Mucosa of rectum (tissue), 2 donors: Measurements from ENCODE around the gene PDGFA.

ENCODE experiments used
- H3K27ac ChIP-seq, 2 donors: one replicate each; pipeline ENCODE4 v1.7.0; 2013; ENCODE audit warnings: inconsistent platforms in 2 of 2, low read depth in 2 of 2, low read length in 2 of 2
- H3K27me3 ChIP-seq, 2 donors: one replicate each; pipeline ENCODE4 v1.7.0; 2013; ENCODE audit warnings: low read length in 2 of 2; ENCODE audit not compliant: control insufficient read depth in 2 of 2, insufficient read depth in 2 of 2
- H3K36me3 ChIP-seq, 2 donors: one replicate each; pipeline ENCODE4 v1.7.0; 2013; ENCODE audit warnings: low read length in 2 of 2; ENCODE audit not compliant: control insufficient read depth in 2 of 2, insufficient read depth in 2 of 2
- H3K4me1 ChIP-seq, 2 donors: one replicate each; pipeline ENCODE4 v1.7.0; 2013; ENCODE audit warnings: low read length in 2 of 2, mild to moderate bottlenecking in 1 of 2; ENCODE audit not compliant: control insufficient read depth in 2 of 2, insufficient read depth in 2 of 2
- H3K4me3 ChIP-seq, 2 donors: one replicate each; pipeline ENCODE4 v1.7.0; 2013; ENCODE audit warnings: low read length in 2 of 2
- H3K9ac ChIP-seq, 2 donors: one replicate each; pipeline ENCODE4 v1.7.0; 2013; ENCODE audit warnings: low read length in 2 of 2, low read depth in 1 of 2, mild to moderate bottlenecking in 1 of 2
- H3K9me3 ChIP-seq, 2 donors: one replicate each; pipeline ENCODE4 v1.7.0; 2013; ENCODE audit warnings: low read length in 2 of 2; ENCODE audit not compliant: control insufficient read depth in 2 of 2
- donor health status: healthy.
- donor health status: Normal muscosa, but diverticular disease.

PDGFA gene

DNA sequence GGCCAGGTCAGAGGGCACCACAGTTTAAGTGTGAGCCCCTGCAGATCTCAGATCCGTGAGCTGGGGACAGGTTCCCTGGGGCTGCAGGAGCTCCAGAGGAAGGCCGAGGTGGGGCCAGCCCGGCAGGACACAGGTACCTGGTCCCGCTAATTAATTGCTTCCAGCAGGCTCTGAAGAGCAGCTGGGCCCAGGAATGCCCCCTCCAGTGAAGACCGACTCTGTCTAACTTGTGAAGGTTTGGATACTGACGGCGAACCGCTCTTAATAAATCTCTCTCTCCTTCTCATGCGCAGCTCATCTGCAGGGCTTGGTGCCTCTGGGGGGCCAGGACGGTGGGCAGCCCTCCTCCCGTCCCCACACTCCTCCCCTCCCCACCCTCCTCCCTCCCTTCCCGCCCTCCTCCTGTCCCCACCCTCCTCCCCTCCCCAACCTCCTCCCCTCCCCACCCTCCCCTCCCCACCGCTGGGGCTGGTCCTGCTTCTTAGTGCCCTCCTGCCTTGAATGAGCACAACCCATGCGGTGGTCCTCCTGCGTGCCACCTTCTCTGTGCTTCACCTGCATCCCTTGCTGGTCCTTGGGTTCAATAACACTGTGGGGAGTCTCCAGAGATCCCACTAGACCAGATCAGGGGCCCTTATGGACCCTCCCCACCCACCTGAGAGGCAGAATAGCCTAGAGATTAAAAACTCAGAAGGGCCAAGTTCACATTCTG lies 38.3 kb downstream of the PDGFA start:
- Histone ChIP-seq H3K27me3 (no peaks in the 10 kb centered on the region), H3K9me3 (no peaks in the 10 kb centered on the region), H3K9ac (no peak overlapping the region), H3K4me3 (no peak overlapping the region), H3K4me1 (peaks cover 3 to 7% of the 10 kb centered on the region in 2 donors), H3K36me3 (no peaks in the 10 kb centered on the region), H3K27ac (no peak overlapping the region)

DNA sequence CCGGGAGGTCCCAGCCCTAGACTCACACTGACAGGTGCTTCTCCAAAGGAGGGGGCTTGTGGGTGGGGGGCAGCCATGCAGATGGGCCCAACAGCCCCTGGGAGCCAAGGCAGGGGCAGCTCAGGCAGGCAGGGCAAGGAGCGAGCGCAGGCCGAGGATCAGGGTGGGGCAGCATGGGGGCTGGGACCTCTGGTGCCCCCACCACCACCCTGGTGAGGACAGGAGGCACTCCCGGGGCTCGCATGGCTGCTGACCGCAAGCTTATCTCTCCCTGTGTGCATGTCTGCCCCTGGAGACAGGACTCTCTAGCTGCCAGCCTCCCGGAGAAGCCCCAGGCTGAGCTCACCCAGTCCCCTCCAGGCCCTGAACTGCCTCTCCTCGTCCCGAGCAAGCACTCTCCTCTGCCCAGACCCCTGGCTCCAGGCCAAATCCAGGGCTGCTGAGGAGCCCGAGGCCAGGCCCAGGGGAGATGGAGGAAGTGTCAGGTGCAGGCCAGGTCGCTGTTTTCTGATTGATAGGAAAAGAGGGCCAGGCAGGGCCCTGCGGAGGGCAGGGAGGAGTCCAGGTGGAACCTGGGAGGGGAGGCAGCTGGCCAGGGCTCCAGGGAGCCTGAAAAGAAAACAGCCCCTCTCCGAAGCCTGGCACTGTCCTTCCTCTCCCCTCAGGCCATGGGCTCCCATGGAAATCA lies 39.0 kb downstream of the PDGFA start:
- H3K36me3 ChIP-seq, result no peaks in the 10 kb centered on the region
- no peak overlapping the region for H3K4me3 ChIP-seq
- no peaks in the 10 kb centered on the region for H3K9me3 ChIP-seq
- H3K9ac ChIP-seq, result no peak overlapping the region
- H3K4me1 ChIP-seq, result peaks cover under 1 to 3% of the 10 kb centered on the region in 2 donors
- H3K27ac ChIP-seq, result no peak overlapping the region
- H3K27me3 ChIP-seq, result no peaks in the 10 kb centered on the region

- Histone ChIP-seq H3K9ac (no peak overlapping the region), H3K27ac (no peak overlapping the region), H3K4me3 (no peak overlapping the region), H3K27me3 (no peaks in the 10 kb centered on the region), H3K36me3 (no peaks in the 10 kb centered on the region), H3K9me3 (no peaks in the 10 kb centered on the region), H3K4me1 (no peaks in the 10 kb centered on the region)
These were observed 39.6 kb downstream of the PDGFA start for GRCh38 chr7:479948-480499.

DNA sequence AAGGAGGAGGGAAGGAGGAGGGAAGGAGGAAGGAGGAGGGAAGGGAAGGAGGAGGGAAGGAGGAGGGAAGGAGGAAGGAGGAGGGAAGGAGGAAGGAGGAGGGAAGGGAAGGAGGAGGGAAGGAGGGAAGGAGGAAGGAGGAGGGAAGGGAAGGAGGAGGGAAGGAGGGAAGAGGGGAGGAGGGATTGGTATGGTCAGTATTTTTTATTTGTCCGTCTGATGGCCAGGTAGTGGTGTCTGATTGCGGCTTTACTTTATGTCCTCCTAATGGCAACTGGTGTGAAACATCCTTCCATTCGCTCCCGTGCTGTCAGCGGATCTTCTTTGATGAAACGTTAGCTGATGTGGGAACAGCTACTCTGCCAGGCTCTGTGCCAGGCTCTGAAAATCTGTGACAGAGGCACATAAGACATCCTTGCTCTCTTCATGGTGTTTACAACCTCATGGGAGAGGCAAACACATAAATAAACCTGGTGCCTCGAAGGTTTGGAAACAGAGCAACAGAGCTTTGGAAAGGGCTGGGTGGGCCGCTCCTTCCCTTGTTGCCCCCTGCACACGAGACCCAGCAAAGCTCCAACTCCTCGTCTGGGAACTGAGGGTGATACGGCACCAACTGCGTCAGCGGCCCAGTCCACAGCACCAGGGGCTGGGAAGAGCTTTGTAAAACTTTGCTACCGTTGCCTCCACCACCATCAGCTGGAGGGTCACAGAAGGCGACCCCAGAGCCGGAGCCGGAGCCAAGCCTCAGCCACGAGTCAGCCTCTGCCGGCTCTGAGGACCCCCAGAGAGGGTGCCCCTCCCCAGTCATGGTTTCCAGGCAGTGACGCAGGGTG lies 40.3 kb downstream of the PDGFA start:
- H3K4me3 ChIP-seq, result no peak overlapping the region
- H3K9ac ChIP-seq, result no peak overlapping the region
- H3K4me1 ChIP-seq, result no peaks in the 10 kb centered on the region
- no peak overlapping the region for H3K27ac ChIP-seq
- H3K36me3 ChIP-seq, result no peaks in the 10 kb centered on the region
- H3K27me3 ChIP-seq, result no peaks in the 10 kb centered on the region
- H3K9me3 ChIP-seq, result no peaks in the 10 kb centered on the region

GRCh38 chr7:477626-478220 lies 41.9 kb downstream of the PDGFA start:
- Histone ChIP-seq H3K4me3 (no peak overlapping the region), H3K9me3 (no peaks in the 10 kb centered on the region)

DNA sequence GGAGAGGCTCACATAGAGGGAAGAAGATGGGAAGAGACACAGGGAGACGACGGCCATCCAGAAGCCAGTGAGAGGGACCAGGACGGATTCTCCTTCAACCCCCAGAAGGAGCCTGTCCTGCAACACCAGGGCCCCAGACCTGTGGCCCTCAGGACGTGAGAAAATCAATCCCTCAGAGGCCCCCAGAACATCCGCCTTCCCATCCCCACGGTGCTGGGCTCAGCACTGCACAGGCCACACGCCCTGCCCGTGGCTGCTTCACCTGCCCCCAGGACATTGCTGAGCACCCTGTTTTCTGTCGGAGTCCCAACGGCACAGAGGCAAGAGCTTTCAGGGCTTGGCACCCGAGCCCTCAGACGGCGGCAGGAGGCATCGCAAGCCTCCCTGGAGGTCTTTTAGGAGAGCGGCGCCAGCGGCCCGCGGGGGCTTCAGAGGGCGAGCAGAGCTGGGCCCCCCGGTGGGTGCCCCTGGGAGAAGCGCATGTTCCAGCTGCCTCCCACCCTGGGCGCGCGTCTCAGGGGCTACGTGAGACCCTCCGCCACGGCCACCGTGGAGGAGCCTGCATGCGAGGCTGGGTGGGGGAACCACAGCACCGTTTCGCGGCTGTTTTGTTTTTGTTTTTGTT lies 42.8 kb downstream of the PDGFA start:
- H3K9me3 ChIP-seq, result no peaks in the 10 kb centered on the region
- no peaks in the 10 kb centered on the region for H3K4me1 ChIP-seq
- no peaks in the 10 kb centered on the region for H3K36me3 ChIP-seq
- no peak overlapping the region for H3K9ac ChIP-seq
- no peaks in the 10 kb centered on the region for H3K27me3 ChIP-seq
- no peak overlapping the region for H3K4me3 ChIP-seq
- H3K27ac ChIP-seq, result no peak overlapping the region

More at GRCh38 chr7:477626-478220, 41.9 kb downstream of the PDGFA start:
- Histone ChIP-seq H3K9ac (no peak overlapping the region), H3K27ac (no peak overlapping the region), H3K36me3 (no peaks in the 10 kb centered on the region), H3K4me1 (no peaks in the 10 kb centered on the region), H3K27me3 (no peaks in the 10 kb centered on the region)

GRCh38 chr7:475951-476441 lies 43.6 kb downstream of the PDGFA start:
- no peak overlapping the region for H3K9ac ChIP-seq
- no peak overlapping the region for H3K4me3 ChIP-seq
- no peaks in the 10 kb centered on the region for H3K36me3 ChIP-seq
- no peak overlapping the region for H3K27ac ChIP-seq
- no peaks in the 10 kb centered on the region for H3K4me1 ChIP-seq
- no peaks in the 10 kb centered on the region for H3K27me3 ChIP-seq
- H3K9me3 ChIP-seq, result no peaks in the 10 kb centered on the region

DNA sequence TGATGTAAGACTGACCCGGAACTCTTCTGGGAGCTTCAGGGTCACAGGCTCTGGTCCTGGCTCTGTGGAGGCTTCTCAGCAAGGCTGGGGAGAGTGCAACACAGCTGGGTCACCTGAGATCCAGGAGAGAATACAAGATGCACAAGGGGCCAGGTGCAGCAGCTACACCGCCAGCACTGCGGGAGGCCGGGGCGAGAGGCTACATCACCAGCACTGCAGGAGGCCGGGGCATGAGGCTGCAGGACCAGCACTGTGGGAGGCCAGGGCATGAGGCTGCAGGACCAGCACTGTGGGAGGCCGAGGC lies 44.3 kb downstream of the PDGFA start:
- H3K27me3 ChIP-seq, result no peaks in the 10 kb centered on the region

DNA sequence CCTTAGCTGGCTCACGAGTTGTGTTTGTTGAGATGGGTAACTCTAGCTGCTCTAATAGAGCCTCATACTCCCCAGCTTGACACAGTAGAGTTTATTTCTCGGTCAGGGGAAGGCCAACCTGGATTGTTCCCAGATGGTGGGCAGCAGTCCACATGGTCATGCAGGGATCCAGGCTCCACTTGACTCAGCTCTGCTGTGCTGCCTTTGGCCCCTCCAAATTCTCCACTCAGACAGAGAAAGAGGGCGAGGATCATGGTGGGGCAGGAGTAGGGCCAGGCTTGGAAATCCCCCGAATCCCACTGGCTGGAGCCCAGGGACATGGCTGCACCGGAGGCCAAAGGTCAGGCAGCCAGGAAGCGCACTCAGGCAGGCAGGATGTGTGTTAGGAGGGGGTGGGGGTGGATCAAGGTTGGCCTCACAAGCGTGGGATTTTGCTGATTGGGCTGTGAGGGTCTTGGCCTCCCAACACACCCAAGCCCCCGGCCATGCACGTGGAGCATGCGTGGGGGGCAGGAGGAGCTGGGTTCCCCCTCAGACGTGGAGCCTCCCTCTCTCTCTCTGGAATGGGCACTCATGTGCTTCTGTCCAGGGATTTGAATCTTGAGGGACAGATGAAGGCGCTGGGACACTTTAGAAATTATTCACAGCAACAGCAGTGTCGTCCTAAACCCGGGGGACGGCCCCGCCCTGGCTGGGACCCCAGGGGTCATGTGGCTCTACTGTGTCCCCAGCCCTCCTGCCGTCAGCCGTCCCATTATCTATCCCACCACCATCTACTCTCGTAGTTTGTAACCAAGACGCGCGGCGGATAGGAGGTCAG lies 44.8 kb downstream of the PDGFA start:
- H3K9ac ChIP-seq, result no peak overlapping the region
- no peak overlapping the region for H3K27ac ChIP-seq
- H3K27me3 ChIP-seq, result no peaks in the 10 kb centered on the region
- H3K9me3 ChIP-seq, result no peaks in the 10 kb centered on the region
- no peak overlapping the region for H3K4me3 ChIP-seq
- no peaks in the 10 kb centered on the region for H3K4me1 ChIP-seq
- no peaks in the 10 kb centered on the region for H3K36me3 ChIP-seq

More for the DNA sequence above, 44.3 kb downstream of the PDGFA start:
- H3K4me3 ChIP-seq, result no peak overlapping the region
- H3K36me3 ChIP-seq, result no peaks in the 10 kb centered on the region
- H3K9ac ChIP-seq, result no peak overlapping the region
- H3K9me3 ChIP-seq, result no peaks in the 10 kb centered on the region
- no peak overlapping the region for H3K27ac ChIP-seq
- no peaks in the 10 kb centered on the region for H3K4me1 ChIP-seq
